ENCODE results near the gene KRTAP12-2.
"Not testable (repeated sequence)": the region's sequence is repeated elsewhere in the genome, so short reads cannot be mapped to it uniquely, and the experiment has no call there.

KRTAP12-2 gene

DNA sequence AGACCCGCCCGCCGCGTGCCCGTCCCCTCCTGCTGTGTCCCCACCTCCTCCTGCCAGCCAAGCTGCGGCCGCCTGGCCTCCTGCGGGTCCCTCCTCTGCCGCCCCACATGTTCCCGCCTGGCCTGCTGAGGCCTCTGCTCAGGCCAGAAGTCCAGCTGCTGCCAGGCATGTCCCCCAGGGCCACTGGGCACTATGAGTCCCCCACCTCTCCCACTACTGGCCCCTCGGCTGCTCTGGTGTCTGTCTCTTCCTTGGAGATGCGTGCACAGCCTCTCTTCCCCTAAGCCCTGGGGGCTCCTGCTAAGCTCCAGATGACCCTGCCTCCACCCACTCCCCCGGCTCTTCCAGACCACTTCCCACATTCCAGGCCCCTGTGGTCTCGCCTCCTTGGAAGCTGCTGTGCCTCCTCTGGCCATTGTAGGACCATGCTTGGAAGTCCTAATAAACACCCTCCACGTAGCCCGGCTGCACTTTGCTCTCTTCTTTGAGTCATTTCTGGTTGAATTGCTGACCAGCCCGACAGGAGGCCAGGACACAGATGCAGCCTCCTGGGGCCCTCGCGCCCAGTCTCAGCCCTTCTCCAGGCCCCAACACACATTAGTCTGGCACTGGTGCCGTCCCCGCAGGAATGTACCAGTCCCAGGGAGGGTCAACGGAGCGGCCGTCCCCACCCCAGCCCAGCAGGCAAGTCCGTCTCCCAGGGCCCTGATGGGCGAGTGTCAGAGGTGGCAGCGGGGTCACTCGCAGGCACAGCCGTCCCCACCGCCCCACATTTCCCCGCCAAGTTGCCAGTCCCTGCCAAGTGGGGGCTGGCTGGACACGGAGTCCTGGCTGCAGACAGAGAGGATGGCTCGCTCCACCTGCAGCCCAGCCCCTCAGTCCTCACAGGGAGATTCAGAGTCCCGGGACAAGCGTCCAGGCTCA is 31.3 kb upstream of the KRTAP12-2 start:
- H3K4me2 ChIP-seq (ENCODE audit: low read depth, low read length), result no peak overlapping the region

DNA sequence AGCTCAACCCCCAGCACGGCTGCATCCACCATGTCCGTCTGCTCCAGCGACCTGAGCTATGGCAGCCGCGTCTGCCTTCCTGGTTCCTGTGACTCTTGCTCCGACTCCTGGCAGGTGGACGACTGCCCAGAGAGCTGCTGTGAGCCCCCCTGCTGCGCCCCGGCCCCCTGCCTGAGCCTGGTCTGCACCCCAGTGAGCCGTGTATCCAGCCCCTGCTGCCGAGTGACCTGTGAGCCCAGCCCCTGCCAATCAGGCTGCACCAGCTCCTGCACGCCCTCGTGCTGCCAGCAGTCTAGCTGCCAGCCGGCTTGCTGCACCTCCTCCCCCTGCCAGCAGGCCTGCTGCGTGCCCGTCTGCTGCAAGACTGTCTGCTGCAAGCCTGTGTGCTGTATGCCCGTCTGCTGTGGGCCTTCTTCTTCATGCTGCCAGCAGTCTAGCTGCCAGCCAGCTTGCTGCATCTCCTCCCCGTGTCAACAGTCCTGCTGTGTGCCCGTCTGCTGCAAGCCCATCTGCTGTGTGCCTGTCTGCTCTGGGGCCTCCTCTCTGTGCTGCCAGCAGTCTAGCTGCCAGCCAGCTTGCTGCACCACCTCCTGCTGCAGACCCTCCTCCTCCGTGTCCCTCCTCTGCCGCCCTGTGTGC is 30.6 kb upstream of the KRTAP12-2 start, which contains the start of gene KRTAP10-12:
Gene KRTAP10-12 (plus strand): TSS at position 1 of the 639 bp plus-strand sequence. CDS start 30 bp downstream, at position 31.
- not testable (repeated sequence) for H3K79me2 ChIP-seq (ENCODE audit: low read length); H3K9ac ChIP-seq (ENCODE audit: low read length); H3K9me2 ChIP-seq (replicated peaks; ENCODE audit: insufficient read depth, low read length); H2AFZ ChIP-seq (ENCODE audit: low read length); H4K20me1 ChIP-seq (ENCODE audit: insufficient read depth, low read length); H3K36me3 ChIP-seq (replicated peaks; ENCODE audit: insufficient read depth, low read length); H3K9me3 ChIP-seq (replicated peaks; ENCODE audit: insufficient read depth, low read length); H3F3A ChIP-seq (ENCODE audit: insufficient read depth, low read length); DNase-seq; H3K4me3 ChIP-seq (ENCODE audit: low read length); H3K4me2 ChIP-seq (ENCODE audit: low read depth, low read length); H3K27ac ChIP-seq (ENCODE audit: low read length); H3K4me1 ChIP-seq (ENCODE audit: low read length)
- peaks cover 98% of the 10 kb centered on the region for H3K27me3 ChIP-seq (replicated peaks; ENCODE audit: insufficient read depth, low read length)

More for the DNA sequence above, 31.3 kb upstream of the KRTAP12-2 start:
- H3K9me2 ChIP-seq (replicated peaks; ENCODE audit: insufficient read depth, low read length), result no peaks in the 10 kb centered on the region
- no peaks in the 10 kb centered on the region for H3K4me1 ChIP-seq (ENCODE audit: low read length)
- TF ChIP-seq EZH2phosphoT487 (IDR thresholded peaks at IDR 0.05; ENCODE audit: low read length), result no peak
- no peak for TF ChIP-seq EZH2 (optimal IDR thresholded peaks at IDR 0.05; ENCODE audit: low read depth, low read length)
- no peaks in the 10 kb centered on the region for H4K20me1 ChIP-seq (ENCODE audit: insufficient read depth, low read length)
- no peak overlapping the region for H3K9ac ChIP-seq (ENCODE audit: low read length)
- H3K9me3 ChIP-seq (replicated peaks; ENCODE audit: insufficient read depth, low read length), result no peaks in the 10 kb centered on the region
- DNase-seq, result no peak
- no peaks in the 10 kb centered on the region for H3F3A ChIP-seq (ENCODE audit: insufficient read depth, low read length)
- H3K27me3 ChIP-seq (replicated peaks; ENCODE audit: insufficient read depth, low read length), result peaks cover 98% of the 10 kb centered on the region
- H3K79me2 ChIP-seq (ENCODE audit: low read length), result no peaks in the 10 kb centered on the region
- H3K36me3 ChIP-seq (replicated peaks; ENCODE audit: insufficient read depth, low read length), result no peaks in the 10 kb centered on the region
- H2AFZ ChIP-seq (ENCODE audit: low read length), result no peak overlapping the region
- no peak overlapping the region for H3K27ac ChIP-seq (ENCODE audit: low read length)
- no peak overlapping the region for H3K4me3 ChIP-seq (ENCODE audit: low read length)

DNA sequence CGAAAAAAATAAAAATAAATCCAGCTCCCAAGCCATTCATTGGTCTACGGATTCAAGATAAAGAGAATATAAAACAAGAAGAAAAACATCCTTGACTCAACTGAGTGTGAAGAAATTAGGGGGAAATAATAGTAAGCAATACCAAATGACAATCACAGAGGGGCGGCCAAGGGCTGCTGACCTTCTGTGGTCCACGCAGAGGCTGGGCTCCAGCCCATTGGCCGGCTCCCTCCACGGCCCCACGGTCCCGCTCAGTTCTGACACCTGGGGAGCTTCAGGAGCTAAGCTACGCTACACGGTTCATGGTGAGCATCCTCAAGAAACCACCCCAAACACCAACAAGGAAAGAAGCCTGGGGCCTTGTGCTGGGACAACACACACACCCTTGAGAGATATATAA is 29.8 kb upstream of the KRTAP12-2 start:
- peaks cover 98% of the 10 kb centered on the region for H3K27me3 ChIP-seq (replicated peaks; ENCODE audit: insufficient read depth, low read length)
- no peak for DNase-seq
- H3K4me2 ChIP-seq (ENCODE audit: low read depth, low read length), result no peak overlapping the region
- H3K27ac ChIP-seq (ENCODE audit: low read length), result no peak overlapping the region
- TF ChIP-seq, protein P1, sequence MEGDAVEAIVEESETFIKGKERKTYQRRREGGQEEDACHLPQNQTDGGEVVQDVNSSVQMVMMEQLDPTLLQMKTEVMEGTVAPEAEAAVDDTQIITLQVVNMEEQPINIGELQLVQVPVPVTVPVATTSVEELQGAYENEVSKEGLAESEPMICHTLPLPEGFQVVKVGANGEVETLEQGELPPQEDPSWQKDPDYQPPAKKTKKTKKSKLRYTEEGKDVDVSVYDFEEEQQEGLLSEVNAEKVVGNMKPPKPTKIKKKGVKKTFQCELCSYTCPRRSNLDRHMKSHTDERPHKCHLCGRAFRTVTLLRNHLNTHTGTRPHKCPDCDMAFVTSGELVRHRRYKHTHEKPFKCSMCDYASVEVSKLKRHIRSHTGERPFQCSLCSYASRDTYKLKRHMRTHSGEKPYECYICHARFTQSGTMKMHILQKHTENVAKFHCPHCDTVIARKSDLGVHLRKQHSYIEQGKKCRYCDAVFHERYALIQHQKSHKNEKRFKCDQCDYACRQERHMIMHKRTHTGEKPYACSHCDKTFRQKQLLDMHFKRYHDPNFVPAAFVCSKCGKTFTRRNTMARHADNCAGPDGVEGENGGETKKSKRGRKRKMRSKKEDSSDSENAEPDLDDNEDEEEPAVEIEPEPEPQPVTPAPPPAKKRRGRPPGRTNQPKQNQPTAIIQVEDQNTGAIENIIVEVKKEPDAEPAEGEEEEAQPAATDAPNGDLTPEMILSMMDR (IDR thresholded peaks at IDR 0.05; ENCODE audit: low read length), result no peak
- TF ChIP-seq EZH2 (optimal IDR thresholded peaks at IDR 0.05; ENCODE audit: low read depth, low read length) (no peak), EZH2phosphoT487 (IDR thresholded peaks at IDR 0.05; ENCODE audit: low read length) (no peak)
- no peaks in the 10 kb centered on the region for H3K9me2 ChIP-seq (replicated peaks; ENCODE audit: insufficient read depth, low read length)
- H3K4me1 ChIP-seq (ENCODE audit: low read length), result no peaks in the 10 kb centered on the region
- H4K20me1 ChIP-seq (ENCODE audit: insufficient read depth, low read length), result no peaks in the 10 kb centered on the region
- H3F3A ChIP-seq (ENCODE audit: insufficient read depth, low read length), result no peaks in the 10 kb centered on the region
- H3K9me3 ChIP-seq (replicated peaks; ENCODE audit: insufficient read depth, low read length), result no peaks in the 10 kb centered on the region
- no peak overlapping the region for H3K9ac ChIP-seq (ENCODE audit: low read length)
- no peak overlapping the region for H3K4me3 ChIP-seq (ENCODE audit: low read length)
- H3K79me2 ChIP-seq (ENCODE audit: low read length), result no peaks in the 10 kb centered on the region
- H2AFZ ChIP-seq (ENCODE audit: low read length), result no peak overlapping the region
- H3K36me3 ChIP-seq (replicated peaks; ENCODE audit: insufficient read depth, low read length), result no peaks in the 10 kb centered on the region

DNA sequence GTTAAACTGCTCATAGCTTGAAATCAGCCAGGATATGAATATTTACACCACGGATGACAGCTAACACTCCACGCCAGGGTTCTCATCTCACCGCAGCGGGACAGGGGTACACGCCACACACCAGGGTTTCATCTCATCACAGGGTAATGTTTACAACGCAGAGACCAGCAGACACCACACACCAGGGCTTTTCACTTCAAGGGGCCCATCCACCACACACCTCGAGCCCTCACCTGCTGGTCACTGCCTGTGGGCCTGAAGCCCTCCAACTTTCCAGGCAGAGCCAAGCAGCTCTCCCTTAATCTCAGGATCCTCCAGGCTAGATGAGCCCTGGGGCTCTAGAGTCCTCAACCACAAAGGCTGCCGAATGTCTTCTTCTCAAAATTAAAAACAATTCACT is 28.9 kb upstream of the KRTAP12-2 start:
- H3K27me3 ChIP-seq (replicated peaks; ENCODE audit: insufficient read depth, low read length), result peaks cover 98% of the 10 kb centered on the region
- H3K9ac ChIP-seq (ENCODE audit: low read length), result no peak overlapping the region
- no peaks in the 10 kb centered on the region for H3K79me2 ChIP-seq (ENCODE audit: low read length)
- no peaks in the 10 kb centered on the region for H4K20me1 ChIP-seq (ENCODE audit: insufficient read depth, low read length)
- no peaks in the 10 kb centered on the region for H3K36me3 ChIP-seq (replicated peaks; ENCODE audit: insufficient read depth, low read length)
- H3F3A ChIP-seq (ENCODE audit: insufficient read depth, low read length), result no peaks in the 10 kb centered on the region
- DNase-seq, result no peak
- H3K9me2 ChIP-seq (replicated peaks; ENCODE audit: insufficient read depth, low read length), result no peaks in the 10 kb centered on the region
- no peak overlapping the region for H2AFZ ChIP-seq (ENCODE audit: low read length)
- no peaks in the 10 kb centered on the region for H3K9me3 ChIP-seq (replicated peaks; ENCODE audit: insufficient read depth, low read length)
- no peaks in the 10 kb centered on the region for H3K4me1 ChIP-seq (ENCODE audit: low read length)
- TF ChIP-seq, protein P1 (IDR thresholded peaks at IDR 0.05; ENCODE audit: low read length), result no peak
- TF ChIP-seq EZH2 (optimal IDR thresholded peaks at IDR 0.05; ENCODE audit: low read depth, low read length) (no peak), EZH2phosphoT487 (IDR thresholded peaks at IDR 0.05; ENCODE audit: low read length) (no peak)
- no peak overlapping the region for H3K4me3 ChIP-seq (ENCODE audit: low read length)
- no peak overlapping the region for H3K4me2 ChIP-seq (ENCODE audit: low read depth, low read length)
- no peak overlapping the region for H3K27ac ChIP-seq (ENCODE audit: low read length)

Data from MM.1S (cell line).